GM12875 (cell line): ENCODE measurements around the gene CLTB.

Experiments used
- H3K4me3 ChIP-seq: one replicate; pipeline ENCODE4 v1.5.1; 2011; ENCODE audit warnings: low read depth, low read length, control low read depth
- TF ChIP-seq, protein P1 (sequence below): IDR thresholded peaks from 2 replicates; pipeline ENCODE4 v1.5.1; 2011; ENCODE audit warnings: low read depth, mild to moderate bottlenecking, control low read depth, inconsistent platforms, low read length, moderate library complexity, borderline replicate concordance; ENCODE audit not compliant: insufficient read depth

The CLTB gene

DNA sequence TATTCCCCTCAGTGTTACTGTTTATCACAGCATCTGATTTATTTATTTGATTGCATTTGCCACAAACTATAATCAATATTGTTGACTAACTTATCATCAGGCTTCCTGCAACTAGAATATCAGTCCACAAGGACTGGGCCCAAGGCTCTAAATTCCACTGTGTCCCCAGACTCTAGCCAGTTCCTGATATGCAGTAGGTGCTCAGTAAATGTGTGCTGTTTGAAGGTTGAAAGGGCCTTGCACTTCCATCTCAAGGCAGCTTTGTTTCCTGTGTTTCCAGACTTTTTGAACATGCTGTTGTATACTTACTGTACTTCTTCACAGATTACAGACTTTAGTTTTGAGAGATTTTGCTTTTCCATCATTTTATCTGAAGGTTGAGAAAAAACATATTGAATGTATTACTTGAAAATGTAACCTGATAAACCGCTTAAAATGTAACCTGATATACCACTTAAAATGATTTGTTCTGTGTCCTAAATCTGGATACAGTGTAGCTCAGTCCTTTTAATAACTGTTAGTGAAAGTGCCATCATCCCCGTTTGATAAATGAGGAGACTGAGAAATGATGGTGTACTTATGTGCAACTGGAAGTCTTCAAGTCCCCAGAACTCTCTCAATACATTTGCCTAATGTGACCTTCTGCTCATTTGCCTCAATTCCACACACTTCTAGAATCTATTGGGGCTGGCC, 73.4 kb downstream of the CLTB start:
- no peak overlapping the region for H3K4me3 ChIP-seq
- TF ChIP-seq, protein P1, sequence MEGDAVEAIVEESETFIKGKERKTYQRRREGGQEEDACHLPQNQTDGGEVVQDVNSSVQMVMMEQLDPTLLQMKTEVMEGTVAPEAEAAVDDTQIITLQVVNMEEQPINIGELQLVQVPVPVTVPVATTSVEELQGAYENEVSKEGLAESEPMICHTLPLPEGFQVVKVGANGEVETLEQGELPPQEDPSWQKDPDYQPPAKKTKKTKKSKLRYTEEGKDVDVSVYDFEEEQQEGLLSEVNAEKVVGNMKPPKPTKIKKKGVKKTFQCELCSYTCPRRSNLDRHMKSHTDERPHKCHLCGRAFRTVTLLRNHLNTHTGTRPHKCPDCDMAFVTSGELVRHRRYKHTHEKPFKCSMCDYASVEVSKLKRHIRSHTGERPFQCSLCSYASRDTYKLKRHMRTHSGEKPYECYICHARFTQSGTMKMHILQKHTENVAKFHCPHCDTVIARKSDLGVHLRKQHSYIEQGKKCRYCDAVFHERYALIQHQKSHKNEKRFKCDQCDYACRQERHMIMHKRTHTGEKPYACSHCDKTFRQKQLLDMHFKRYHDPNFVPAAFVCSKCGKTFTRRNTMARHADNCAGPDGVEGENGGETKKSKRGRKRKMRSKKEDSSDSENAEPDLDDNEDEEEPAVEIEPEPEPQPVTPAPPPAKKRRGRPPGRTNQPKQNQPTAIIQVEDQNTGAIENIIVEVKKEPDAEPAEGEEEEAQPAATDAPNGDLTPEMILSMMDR, result no peak
